ENCODE measurements around the gene ETNK2.

Gene ETNK2

GRCh38 chr1:204151552-204152309 lies at the start of gene ETNK2:
TSS of gene ETNK2 (minus strand) at chr1:204152044. CDS start at chr1:204151852, 192 bp downstream.
- DNase-seq (ENCODE audit: low spot score): no peak

- no peak for DNase-seq (ENCODE audit: low spot score)
Measured at GRCh38 chr1:204201348-204202040, 49.6 kb upstream of the ETNK2 start.

- no peak for DNase-seq (ENCODE audit: low spot score)
Measured at GRCh38 chr1:204199579-204199978, 47.7 kb upstream of the ETNK2 start.

GRCh38 chr1:204198348-204199340 lies 46.8 kb upstream of the ETNK2 start:
- no peak for DNase-seq (ENCODE audit: low spot score)

GRCh38 chr1:204197068-204197467 lies 45.2 kb upstream of the ETNK2 start:
- no peak for DNase-seq (ENCODE audit: low spot score)

GRCh38 chr1:204196068-204196795 lies 44.4 kb upstream of the ETNK2 start, which contains the start of gene KISS1:
TSS of gene KISS1 (minus strand) at chr1:204196491. CDS start at chr1:204192876, 3,615 bp downstream.
- DNase-seq (ENCODE audit: low spot score): no peak

GRCh38 chr1:204194771-204195170 lies 42.9 kb upstream of the ETNK2 start:
- peak; percentile 42 for DNase-seq (ENCODE audit: low spot score)

- DNase-seq (ENCODE audit: low spot score): peak; percentile 25
Measured at GRCh38 chr1:204194080-204194479, 42.2 kb upstream of the ETNK2 start.

GRCh38 chr1:204192589-204193352 lies 40.9 kb upstream of the ETNK2 start:
- peak; percentile 25 for DNase-seq (ENCODE audit: low spot score)

- no peak for DNase-seq (ENCODE audit: low spot score)
Measured at GRCh38 chr1:204192046-204192445, 40.2 kb upstream of the ETNK2 start.

GRCh38 chr1:204191456-204191855 lies 39.6 kb upstream of the ETNK2 start:
- DNase-seq (ENCODE audit: low spot score): peak; percentile 5

GRCh38 chr1:204190212-204191211 lies 38.7 kb upstream of the ETNK2 start:
- peak; percentile 60 for DNase-seq (ENCODE audit: low spot score)

GRCh38 chr1:204188959-204189639 lies 37.3 kb upstream of the ETNK2 start:
- peak; percentile 41 for DNase-seq (ENCODE audit: low spot score)

GRCh38 chr1:204186597-204186996 lies 34.8 kb upstream of the ETNK2 start:
- peak; percentile 57 for DNase-seq (ENCODE audit: low spot score)

- DNase-seq (ENCODE audit: low spot score): no peak
Measured at GRCh38 chr1:204181116-204181515, 29.3 kb upstream of the ETNK2 start.

GRCh38 chr1:204180133-204180532 lies 28.3 kb upstream of the ETNK2 start:
- DNase-seq (ENCODE audit: low spot score): no peak

GRCh38 chr1:204178487-204179281 lies 26.8 kb upstream of the ETNK2 start:
- DNase-seq (ENCODE audit: low spot score): no peak

- no peak for DNase-seq (ENCODE audit: low spot score)
Measured at GRCh38 chr1:204177133-204177532, 25.3 kb upstream of the ETNK2 start.
